Sciatic nerve (tissue), 2 donors: Measurements from ENCODE around the gene DHCR7. TPM values are rescaled to one million over a fixed set of nuclear protein-coding genes. Genes with fewer than 3 reads are reported as not detected.
A peak's percentile ranks its signal among the peaks of the same experiment; 100 is the strongest.

Experiments
- ATAC-seq: fragments of 200-7000 bp; cut with Tn5 transposase; one replicate; pipeline ENCODE4 v1.9.1; 2020; ENCODE audit warnings: mild to moderate bottlenecking, moderate library complexity
- DNase-seq: peaks from one replicate; pipeline ENCODE4 v3.0.0-alpha.2; 2020; ENCODE audit warnings: low spot score
- intact Hi-C: fragments of 100-400 bp; cut with DNase I; formaldehyde crosslinking; loops from one replicate; pipeline ENCODE4 v1.14.2; 2022
- total RNA-seq: library from RNA; stranded (reverse); fragmentation: NEBNext Ultra II Directional; extraction: Animal tissue kit (Norgen Biotek cat#: 25700); gene quantifications from one replicate; pipeline ENCODE4 v1.2.1, GENCODE V29; 2021
- donor health status: DM: no; HTN: no; CAD: no.
- donor health status: DM: no; HTN: no; CAD: no.

The DHCR7 gene
- total RNA-seq: 49.8 TPM

DNA sequence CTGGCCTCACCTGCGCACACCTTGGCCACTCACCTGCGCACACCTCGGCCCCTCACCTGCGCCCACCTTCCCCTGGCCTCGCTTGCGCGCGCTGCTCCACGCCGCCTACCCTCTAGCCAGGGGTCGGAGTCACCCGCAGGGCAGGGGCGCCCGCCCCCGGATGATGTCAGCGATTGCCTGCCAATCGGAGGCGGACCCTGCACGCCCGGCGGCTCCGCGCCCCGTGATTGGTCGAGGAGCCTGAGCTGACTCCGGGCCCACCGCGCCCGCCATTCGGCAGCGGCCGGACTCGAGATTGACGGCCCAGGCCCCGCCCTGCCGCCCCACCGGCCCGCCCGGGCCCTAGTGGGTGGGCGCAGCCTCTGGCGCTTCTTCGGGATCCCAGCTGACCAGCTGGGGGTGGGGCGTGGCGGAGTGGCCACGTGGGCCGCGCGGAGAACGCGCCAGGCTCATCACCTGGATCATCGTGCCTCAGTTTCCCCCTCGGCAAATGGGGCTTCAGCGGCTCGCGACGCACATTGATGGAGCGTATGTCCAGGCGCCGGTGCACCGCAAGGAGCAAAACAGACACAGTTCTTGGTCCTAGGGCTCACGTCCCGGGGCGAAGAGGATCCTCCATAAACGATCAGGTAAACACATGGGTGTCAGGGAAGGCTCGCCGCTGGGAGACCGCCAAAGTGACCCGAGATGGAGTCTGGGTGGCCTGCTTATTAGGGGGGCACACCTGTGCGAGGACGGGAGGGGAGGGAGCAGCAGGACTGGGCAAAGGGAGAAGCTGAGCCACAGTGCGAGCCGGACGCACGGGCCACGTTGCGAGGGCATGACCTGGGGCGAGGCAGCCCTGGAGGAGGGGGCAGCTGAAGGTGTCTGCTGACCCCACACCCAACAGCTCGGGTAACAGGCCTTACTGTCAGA lies at the start of gene DHCR7:
DHCR7 (minus strand) TSS at position 137 of the 915 bp plus-strand sequence. CDS start 3,441 bp downstream, outside the sequence.
- DNase-seq: peak; percentile 96
- peak; percentile 92 for ATAC-seq
- intact Hi-C loops: no loop called here

GRCh38 chr11:71496421-71496820 lies 48.2 kb upstream of the DHCR7 start:
- intact Hi-C loops: no loop called here
- peak; percentile 23 for DNase-seq
- ATAC-seq: no peak

GRCh38 chr11:71495286-71496230 lies 47.4 kb upstream of the DHCR7 start:
- DNase-seq (peak; percentile 25), ATAC-seq (no peak)
- intact Hi-C loops: no loop called here

DNA sequence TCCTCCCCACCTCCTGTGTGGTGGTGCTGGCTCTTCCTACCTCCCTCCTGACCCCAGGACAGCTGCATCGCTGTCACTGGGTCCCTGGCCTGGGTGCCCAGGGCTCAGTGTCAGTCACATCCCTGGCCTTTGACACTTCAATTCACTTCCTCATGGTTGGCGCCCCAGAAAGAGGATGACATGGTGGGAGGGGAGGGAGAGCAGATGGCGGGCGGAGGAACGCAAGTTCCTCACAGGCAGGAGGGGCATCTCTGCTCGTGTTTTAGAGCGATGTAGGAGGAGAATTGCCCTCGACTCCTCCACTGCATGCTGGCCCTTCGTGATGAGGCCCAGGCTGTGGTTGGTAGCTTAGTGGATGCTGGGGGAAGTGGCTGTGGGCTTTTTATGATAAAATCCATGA lies 43.7 kb upstream of the DHCR7 start:
- ATAC-seq (no peak), DNase-seq (no peak)
- intact Hi-C loops: no loop called here

- ATAC-seq: no peak
- intact Hi-C loops: no loop called here
- peak; percentile 45 for DNase-seq
Observed at GRCh38 chr11:71491531-71491930, 43.3 kb upstream of the DHCR7 start.

DNA sequence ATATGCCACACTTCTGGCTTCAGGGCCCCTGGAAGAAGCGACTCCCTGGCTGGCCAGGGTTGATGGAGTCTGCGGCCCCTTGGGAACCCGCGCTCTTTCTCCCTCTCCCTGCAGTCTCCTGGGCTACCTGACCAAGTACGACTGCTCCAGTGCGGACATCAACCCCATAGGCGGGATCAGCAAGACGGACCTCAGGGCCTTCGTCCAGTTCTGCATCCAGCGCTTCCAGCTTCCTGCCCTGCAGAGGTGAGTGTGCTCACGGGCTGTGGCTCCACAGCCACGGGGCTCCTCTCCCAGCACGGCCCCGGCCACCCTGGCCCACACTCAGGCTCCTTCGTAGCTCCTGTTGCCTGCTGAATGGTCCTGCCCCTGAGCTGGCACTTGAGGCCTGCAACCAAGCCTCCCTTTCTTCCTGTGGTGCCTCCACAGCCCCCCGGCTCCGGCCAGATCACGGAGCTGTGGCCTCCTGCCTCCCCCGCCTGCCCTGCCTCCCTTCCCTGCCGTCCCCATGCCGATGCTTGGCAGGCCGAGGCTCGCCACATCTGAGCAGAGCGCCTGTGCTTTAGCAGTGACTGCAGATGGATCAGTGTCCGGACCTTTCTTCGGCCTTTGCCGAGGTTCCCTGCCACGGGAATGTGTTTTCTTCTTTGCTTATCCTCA lies 42.7 kb upstream of the DHCR7 start:
- intact Hi-C loops: no loop called here
- peak; percentile 40 for DNase-seq

GRCh38 chr11:71490044-71490730 lies 42.0 kb upstream of the DHCR7 start:
- intact Hi-C loops: no loop called here
- ATAC-seq (no peak), DNase-seq (peak; percentile 48)

More for the DNA sequence above, 42.7 kb upstream of the DHCR7 start:
- no peak for ATAC-seq

- ATAC-seq: no peak
- DNase-seq: peak; percentile 48
- intact Hi-C loops: no loop called here
Observed at GRCh38 chr11:71489311-71490043, 41.3 kb upstream of the DHCR7 start.

GRCh38 chr11:71488681-71489270 lies 40.6 kb upstream of the DHCR7 start:
- ATAC-seq: no peak
- intact Hi-C loops: no loop called here
- peak; percentile 27 for DNase-seq

GRCh38 chr11:71486320-71486719 lies 38.1 kb upstream of the DHCR7 start:
- DNase-seq: peak; percentile 2
- intact Hi-C loops: no loop called here
- no peak for ATAC-seq

- ATAC-seq (no peak), DNase-seq (peak; percentile 33)
- intact Hi-C loops: no loop called here
Observed at GRCh38 chr11:71485466-71485865, 37.3 kb upstream of the DHCR7 start.

GRCh38 chr11:71485063-71485399 lies 36.8 kb upstream of the DHCR7 start:
- intact Hi-C loops: no loop called here
- DNase-seq (peak; percentile 21), ATAC-seq (no peak)

DNA sequence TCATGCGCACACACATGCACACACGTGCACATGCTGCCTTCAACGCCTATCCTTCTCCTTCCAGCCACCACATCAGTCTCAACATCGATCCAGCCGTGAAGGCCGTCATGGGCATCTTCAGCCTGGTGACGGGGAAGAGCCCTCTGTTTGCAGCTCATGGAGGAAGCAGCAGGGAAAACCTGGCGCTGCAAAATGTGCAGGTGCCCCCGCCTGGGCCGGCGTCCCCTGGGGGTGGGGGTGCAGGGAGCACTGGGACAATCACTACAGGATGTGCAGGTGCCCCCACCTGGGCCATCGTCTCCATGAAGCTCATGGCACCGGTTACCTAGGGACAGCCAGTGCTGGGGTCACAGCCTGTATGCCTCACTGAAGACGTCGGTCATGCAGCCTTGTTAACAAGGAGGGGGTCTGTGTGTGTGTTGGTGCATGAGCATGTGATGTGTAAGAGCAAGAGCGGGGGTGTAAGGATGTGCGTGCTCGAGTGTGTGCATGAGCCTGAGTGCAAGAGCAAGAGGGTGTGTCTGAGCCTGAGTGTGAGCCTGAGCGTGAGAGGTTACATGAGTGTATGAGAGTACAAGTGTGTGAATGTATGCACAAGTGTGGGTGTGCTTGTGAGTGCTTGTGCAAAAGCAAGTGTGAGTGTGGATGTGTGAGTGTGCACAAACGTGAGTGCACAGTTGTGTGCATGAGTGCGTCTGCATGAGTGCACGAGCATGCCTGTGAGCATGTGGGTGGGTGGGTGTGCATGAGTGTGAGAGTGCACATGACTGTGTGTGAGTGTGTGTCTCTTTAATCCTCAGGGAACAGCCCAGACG lies 36.3 kb upstream of the DHCR7 start:
- peak; percentile 42 for DNase-seq
- no peak for ATAC-seq
- intact Hi-C loops: no loop called here

DNA sequence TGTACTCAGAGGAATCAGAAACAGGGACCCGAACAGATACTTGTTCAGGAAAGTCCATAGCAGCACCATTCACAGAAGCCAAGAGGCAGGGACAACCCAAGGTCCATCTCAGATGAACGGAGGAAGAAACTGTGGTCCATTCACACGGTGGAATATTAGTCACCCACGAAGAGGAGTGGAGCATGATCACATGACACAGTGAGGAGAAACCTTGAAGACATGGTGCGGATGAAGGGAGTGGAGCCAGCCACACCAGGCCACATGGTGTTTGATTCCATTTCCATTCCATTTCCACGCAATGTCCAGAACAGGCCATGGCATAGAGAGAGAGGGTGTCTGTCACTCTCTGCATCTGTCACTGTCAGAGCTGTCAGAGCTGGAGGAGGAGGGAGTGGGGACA lies 35.5 kb upstream of the DHCR7 start:
- ATAC-seq (no peak), DNase-seq (no peak)
- intact Hi-C loops: no loop called here

DNA sequence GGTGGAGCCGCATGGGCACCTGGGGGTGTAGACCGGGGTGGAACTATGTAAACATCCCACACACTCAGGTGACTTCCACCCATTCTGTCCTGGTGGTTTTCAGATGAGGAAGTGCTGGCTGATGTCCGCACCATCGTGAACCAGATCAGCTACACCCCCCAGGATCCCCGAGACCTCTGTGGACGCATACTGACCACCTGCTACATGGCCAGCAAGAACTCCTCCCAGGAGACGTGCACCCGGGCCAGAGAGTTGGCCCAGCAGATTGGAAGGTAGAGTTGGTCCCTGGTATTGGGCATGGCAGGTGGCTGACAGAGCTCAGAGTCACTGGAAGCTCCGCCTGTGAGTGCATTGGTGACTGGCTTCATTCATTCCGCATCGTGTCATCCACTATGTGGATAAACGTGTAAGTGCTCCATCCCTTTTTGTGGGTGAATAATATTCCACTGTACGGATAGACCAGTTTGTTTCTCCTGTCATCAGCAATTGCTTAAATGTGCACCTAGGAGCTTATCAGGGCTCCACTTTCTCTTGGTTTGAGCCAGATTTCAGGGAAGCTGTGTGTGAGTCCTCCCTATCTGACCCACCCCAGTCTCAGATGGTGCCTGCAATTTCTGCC lies 34.7 kb upstream of the DHCR7 start:
- no peak for DNase-seq
- intact Hi-C loops: no loop called here
- ATAC-seq: no peak

DNA sequence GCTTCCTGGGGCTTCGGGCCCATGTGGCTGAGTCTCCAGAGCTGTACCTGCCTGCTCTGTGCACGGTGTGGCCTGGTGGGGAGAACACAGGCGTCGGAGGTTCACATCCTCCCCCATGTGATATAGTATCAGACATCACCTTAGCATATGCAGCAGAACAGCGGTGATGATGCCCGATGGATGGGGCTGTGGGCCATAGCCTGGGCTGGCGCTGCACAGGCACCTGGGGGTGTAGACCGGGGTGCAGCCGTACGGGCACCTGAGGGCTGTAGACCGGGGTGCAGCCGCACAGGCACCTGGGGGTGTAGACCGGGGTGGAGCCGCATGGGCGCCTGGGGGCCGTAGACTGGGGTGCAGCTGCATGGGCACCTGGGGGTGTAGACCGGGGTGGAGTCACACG lies 34.0 kb upstream of the DHCR7 start:
- ATAC-seq (no peak), DNase-seq (no peak)
- intact Hi-C loops: no loop called here
